ENCODE results near the gene SUSD1.
A peak's percentile ranks its signal among the peaks of the same experiment; 100 is the strongest.

Gene SUSD1

GRCh38 chr9:112046181-112046580 lies 128.9 kb downstream of the SUSD1 start:
- H3K4me3 ChIP-seq (ENCODE audit: low read length) = no peak overlapping the region
- peak; percentile 83 for DNase-seq (ENCODE audit: low read depth)

DNA sequence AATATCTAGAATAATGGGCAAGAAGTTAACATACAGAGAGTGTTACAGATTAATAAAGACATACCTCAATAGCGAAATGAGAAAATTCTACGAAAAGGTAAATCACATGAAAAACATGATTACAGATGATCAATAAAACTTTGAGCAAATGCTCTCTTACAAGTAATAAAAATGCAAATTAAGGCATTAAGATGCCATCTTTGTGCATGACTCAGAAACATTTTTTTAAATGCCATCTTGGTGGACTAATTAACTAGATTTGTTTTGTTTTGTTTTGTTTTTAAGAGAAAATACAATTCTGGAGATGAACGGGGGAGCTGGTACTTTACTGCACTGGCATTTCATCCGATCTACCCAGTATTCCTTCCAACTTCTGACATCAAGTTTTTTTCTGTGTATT lies 130.2 kb downstream of the SUSD1 start:
- no peak for TF ChIP-seq CTCF (IDR thresholded peaks at IDR 0.05; ENCODE audit: insufficient read depth, low read depth, low read length, missing control alignments)
- no peak for DNase-seq (ENCODE audit: low read depth)
- no peak overlapping the region for H3K4me3 ChIP-seq (ENCODE audit: low read length)

More at GRCh38 chr9:112046181-112046580, 128.9 kb downstream of the SUSD1 start:
- no peak for TF ChIP-seq CTCF (IDR thresholded peaks at IDR 0.05; ENCODE audit: insufficient read depth, low read depth, low read length, missing control alignments)

DNA sequence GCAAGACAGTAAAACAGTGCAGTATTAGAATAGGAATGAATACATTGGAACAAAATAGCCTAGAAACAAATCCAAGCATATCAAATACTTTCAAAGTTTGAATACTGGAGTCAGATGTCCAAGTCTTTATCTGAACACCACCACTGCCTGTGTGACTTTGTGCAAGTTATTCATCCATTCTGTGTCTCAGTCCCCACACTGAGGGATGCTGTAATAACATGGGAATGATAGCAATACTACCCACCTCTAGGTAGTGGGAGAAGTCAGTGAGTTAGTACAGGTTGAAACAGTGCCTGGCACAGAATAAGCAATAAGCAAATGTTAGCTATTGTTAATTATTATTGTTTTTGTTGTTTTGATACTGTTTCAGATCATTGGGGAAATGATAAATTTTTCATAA lies 130.9 kb downstream of the SUSD1 start:
- no peak overlapping the region for H3K4me3 ChIP-seq (ENCODE audit: low read length)
- no peak for DNase-seq (ENCODE audit: low read depth)
- TF ChIP-seq CTCF (IDR thresholded peaks at IDR 0.05; ENCODE audit: insufficient read depth, low read depth, low read length, missing control alignments) = no peak

DNA sequence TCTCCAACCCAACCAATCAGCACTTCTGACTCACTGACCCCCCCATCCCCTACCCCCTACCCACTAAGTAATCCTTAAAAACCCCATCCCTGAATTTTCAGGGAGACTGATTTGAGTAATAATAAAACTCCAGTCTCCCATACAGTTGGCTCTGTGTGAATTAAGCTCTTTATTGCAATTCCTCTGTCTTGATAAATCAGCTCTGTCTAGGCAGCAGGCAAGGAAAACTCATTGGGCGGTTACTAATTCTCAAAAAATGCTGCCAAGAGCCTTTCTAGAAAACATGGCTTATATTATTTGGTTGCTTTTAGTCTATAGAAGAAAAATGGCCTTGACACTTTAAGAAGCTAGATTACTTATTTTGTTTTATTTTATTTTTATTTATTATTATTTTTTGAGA lies 131.7 kb downstream of the SUSD1 start:
- no peak for DNase-seq (ENCODE audit: low read depth)
- H3K4me3 ChIP-seq (ENCODE audit: low read length) = no peak overlapping the region
- no peak for TF ChIP-seq CTCF (IDR thresholded peaks at IDR 0.05; ENCODE audit: insufficient read depth, low read depth, low read length, missing control alignments)

DNA sequence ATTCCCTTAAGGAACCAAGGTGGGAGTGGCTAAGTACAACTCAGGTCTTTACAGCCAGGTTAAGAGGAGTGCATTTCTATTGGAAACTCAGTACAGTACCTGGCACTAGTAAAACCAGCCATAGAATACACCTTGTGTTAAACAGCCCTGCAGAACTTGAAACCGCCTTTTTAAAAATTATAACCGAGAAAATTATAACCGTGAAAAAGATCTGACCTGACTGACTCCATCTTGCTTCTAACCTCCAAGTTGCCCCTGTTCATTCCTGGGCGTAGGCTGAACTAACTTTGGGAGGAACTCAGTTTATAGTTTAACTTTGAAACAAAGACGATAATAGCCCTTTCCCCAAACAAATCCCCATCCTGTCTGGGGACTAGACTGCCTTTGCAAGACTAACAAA lies 132.3 kb downstream of the SUSD1 start:
- TF ChIP-seq CTCF (IDR thresholded peaks at IDR 0.05; ENCODE audit: insufficient read depth, low read depth, low read length, missing control alignments) = no peak
- no peak for DNase-seq (ENCODE audit: low read depth)

GRCh38 chr9:112042244-112042638 lies 132.9 kb downstream of the SUSD1 start:
- H3K4me3 ChIP-seq (ENCODE audit: low read length) = no peak overlapping the region
- TF ChIP-seq CTCF (IDR thresholded peaks at IDR 0.05; ENCODE audit: insufficient read depth, low read depth, low read length, missing control alignments) = no peak
- DNase-seq (ENCODE audit: low read depth) = no peak

More for the DNA sequence above, 132.3 kb downstream of the SUSD1 start:
- H3K4me3 ChIP-seq (ENCODE audit: low read length) = no peak overlapping the region

- TF ChIP-seq CTCF (IDR thresholded peaks at IDR 0.05; ENCODE audit: insufficient read depth, low read depth, low read length, missing control alignments) = no peak
- H3K4me3 ChIP-seq (ENCODE audit: low read length) = no peak overlapping the region
- DNase-seq (ENCODE audit: low read depth) = peak; percentile 96
These were observed 133.4 kb downstream of the SUSD1 start for GRCh38 chr9:112041536-112042243.

Measured in epithelial cell of esophagus (primary cell).